WI38 (cell line): ENCODE results near the gene ZNF407.

Source experiments
- H3K4me3 ChIP-seq: 2 replicates; pipeline ENCODE4 v1.5.1; 2011; ENCODE audit warnings: low read depth, mild to moderate bottlenecking, control low read depth, low read length
- CTCF ChIP-seq: IDR thresholded peaks from 2 replicates; pipeline ENCODE4 v1.5.1; 2012; ENCODE audit warnings: low read depth, mild to moderate bottlenecking, control low read depth, low read length

ZNF407 gene

GRCh38 chr18:74874351-74874750, 276.7 kb downstream of the ZNF407 start:
- no peak for TF ChIP-seq CTCF
- H3K4me3 ChIP-seq: no peak overlapping the region

GRCh38 chr18:74876630-74877243, 279.1 kb downstream of the ZNF407 start:
- H3K4me3 ChIP-seq: no peak overlapping the region
- no peak for TF ChIP-seq CTCF

- no peak for TF ChIP-seq CTCF
- no peak overlapping the region for H3K4me3 ChIP-seq
Observed at GRCh38 chr18:74878267-74878666, 280.6 kb downstream of the ZNF407 start.

GRCh38 chr18:74880706-74881278, 283.1 kb downstream of the ZNF407 start:
- TF ChIP-seq CTCF: no peak
- no peak overlapping the region for H3K4me3 ChIP-seq

GRCh38 chr18:74892066-74892627, 294.5 kb downstream of the ZNF407 start:
- no peak for TF ChIP-seq CTCF
- no peak overlapping the region for H3K4me3 ChIP-seq

- no peak for TF ChIP-seq CTCF
- no peak overlapping the region for H3K4me3 ChIP-seq
Observed at GRCh38 chr18:74895686-74896085, 298.0 kb downstream of the ZNF407 start.

GRCh38 chr18:74896390-74896991, 298.8 kb downstream of the ZNF407 start:
- no peak for TF ChIP-seq CTCF
- no peak overlapping the region for H3K4me3 ChIP-seq
